Activated naive CD4-positive, alpha-beta T cell treated with anti-CD3 and anti-CD28 coated beads for 36 hours (primary cell): ENCODE measurements around the gene DGKB. TPM values are rescaled to one million over a fixed set of nuclear protein-coding genes. Genes with fewer than 3 reads are reported as not detected.

Experiments
- CTCF ChIA-PET: fragments of 350-600 bp; sonication (Branson Sonifier 250); formaldehyde crosslinking; loops from one replicate; lab custom pipeline; 2021; ENCODE audit warnings: antibody characterized with exemption; lab: Charles Lee
- DNase-seq: peaks from one replicate; pipeline ENCODE4 v3.0.0-alpha.2; 2020
- H3K27ac Mint-ChIP-seq: one replicate; pipeline ENCODE4 v1.8.0; 2021; ENCODE audit warnings: mild to moderate bottlenecking, mixed read lengths
- H3K27me3 Mint-ChIP-seq: one replicate; pipeline ENCODE4 v1.8.0; 2021; ENCODE audit warnings: low read depth, mixed read lengths
- H3K36me3 Mint-ChIP-seq: one replicate; pipeline ENCODE4 v1.8.0; 2021; ENCODE audit warnings: low read depth, mixed read lengths
- H3K4me1 Mint-ChIP-seq: one replicate; pipeline ENCODE4 v1.8.0; 2021; ENCODE audit warnings: low read depth, mixed read lengths
- H3K4me3 Mint-ChIP-seq: one replicate; pipeline ENCODE4 v1.8.0; 2021; ENCODE audit warnings: mild to moderate bottlenecking, moderate library complexity, mixed read lengths
- H3K9me3 Mint-ChIP-seq: one replicate; pipeline ENCODE4 v1.8.0; 2021; ENCODE audit warnings: mixed read lengths
- intact Hi-C: fragments of 100-400 bp; cut with micrococcal nuclease; formaldehyde crosslinking; loops from one replicate; pipeline ENCODE4 v1.15.1; 2023
- total RNA-seq, 2 experiments: library from RNA; stranded (reverse); gene quantifications; one replicate each; pipeline ENCODE4 v1.2.3, GENCODE V29; 2021

Gene DGKB
- total RNA-seq = not detected

- DNase-seq = no peak
- H3K27me3 Mint-ChIP-seq = no peaks in the 10 kb centered on the region
- no peaks in the 10 kb centered on the region for H3K4me1 Mint-ChIP-seq
- no peak within 1 kb of the TSS for H3K27ac Mint-ChIP-seq
- H3K36me3 Mint-ChIP-seq = no peaks in the 10 kb centered on the region
- CTCF ChIA-PET = no interaction called here
- intact Hi-C loops = no loop called here
- peaks cover 4% of the 10 kb centered on the region for H3K9me3 Mint-ChIP-seq
- no peak within 1 kb of the TSS for H3K4me3 Mint-ChIP-seq
These were observed at the start of gene DGKB for GRCh38 chr7:14902589-14903067. Gene DGKB (minus strand): TSS chr7:14902751.

GRCh38 chr7:14950013-14950412, 47.5 kb upstream of the DGKB start:
- CTCF ChIA-PET = no interaction called here
- intact Hi-C loops = no loop called here
- H3K9me3 Mint-ChIP-seq = peaks cover 2% of the 10 kb centered on the region

GRCh38 chr7:14938181-14938580, 35.6 kb upstream of the DGKB start:
- Mint-ChIP-seq H3K36me3 (no peaks in the 10 kb centered on the region), H3K4me3 (no peak overlapping the region), H3K4me1 (no peaks in the 10 kb centered on the region), H3K27me3 (no peaks in the 10 kb centered on the region), H3K9me3 (peaks cover 8% of the 10 kb centered on the region), H3K27ac (no peak overlapping the region)
- DNase-seq = no peak
- CTCF ChIA-PET = no interaction called here
- intact Hi-C loops = no loop called here

More at GRCh38 chr7:14950013-14950412, 47.5 kb upstream of the DGKB start:
- H3K27ac Mint-ChIP-seq = no peak overlapping the region
- H3K36me3 Mint-ChIP-seq = no peaks in the 10 kb centered on the region
- H3K27me3 Mint-ChIP-seq = no peaks in the 10 kb centered on the region
- no peak overlapping the region for H3K4me3 Mint-ChIP-seq
- DNase-seq = no peak
- H3K4me1 Mint-ChIP-seq = no peaks in the 10 kb centered on the region

GRCh38 chr7:14937581-14937980, 35.0 kb upstream of the DGKB start:
- Mint-ChIP-seq H3K9me3 (peaks cover 10% of the 10 kb centered on the region), H3K4me1 (no peaks in the 10 kb centered on the region), H3K36me3 (no peaks in the 10 kb centered on the region), H3K27me3 (no peaks in the 10 kb centered on the region), H3K27ac (no peak overlapping the region), H3K4me3 (no peak overlapping the region)
- no peak for DNase-seq
- CTCF ChIA-PET = no interaction called here
- intact Hi-C loops = no loop called here

- no peak overlapping the region for H3K4me3 Mint-ChIP-seq
- H3K36me3 Mint-ChIP-seq = no peaks in the 10 kb centered on the region
- DNase-seq = no peak
- H3K4me1 Mint-ChIP-seq = no peaks in the 10 kb centered on the region
- H3K27me3 Mint-ChIP-seq = no peaks in the 10 kb centered on the region
- peaks cover 10% of the 10 kb centered on the region for H3K9me3 Mint-ChIP-seq
- no peak overlapping the region for H3K27ac Mint-ChIP-seq
- intact Hi-C loops = no loop called here
- CTCF ChIA-PET = interaction anchor here (0.5 kb wide), 1 partner anchor 13 kb away, joined by 3 read pairs; no protein-coding TSS in a partner anchor
These were observed 34.0 kb upstream of the DGKB start for GRCh38 chr7:14936554-14936953.

- Mint-ChIP-seq H3K4me1 (no peaks in the 10 kb centered on the region), H3K9me3 (peaks cover 12% of the 10 kb centered on the region), H3K27me3 (no peaks in the 10 kb centered on the region), H3K36me3 (no peaks in the 10 kb centered on the region), H3K4me3 (no peak overlapping the region), H3K27ac (no peak overlapping the region)
- CTCF ChIA-PET = no interaction called here
- DNase-seq = no peak
- intact Hi-C loops = no loop called here
These were observed 32.3 kb upstream of the DGKB start for GRCh38 chr7:14934839-14935238.

- intact Hi-C loops = no loop called here
- DNase-seq = no peak
- Mint-ChIP-seq H3K4me1 (no peaks in the 10 kb centered on the region), H3K36me3 (no peaks in the 10 kb centered on the region), H3K27ac (no peak overlapping the region), H3K4me3 (no peak overlapping the region), H3K27me3 (no peaks in the 10 kb centered on the region), H3K9me3 (peaks cover 16% of the 10 kb centered on the region)
- CTCF ChIA-PET = no interaction called here
These were observed 29.1 kb upstream of the DGKB start for GRCh38 chr7:14931511-14932215.

GRCh38 chr7:14924398-14924797, 21.8 kb upstream of the DGKB start:
- intact Hi-C loops = no loop called here

GRCh38 chr7:14911077-14911476, 8.5 kb upstream of the DGKB start:
- no peaks in the 10 kb centered on the region for H3K36me3 Mint-ChIP-seq
- intact Hi-C loops = no loop called here
- H3K4me1 Mint-ChIP-seq = no peaks in the 10 kb centered on the region
- no peak overlapping the region for H3K4me3 Mint-ChIP-seq
- no peaks in the 10 kb centered on the region for H3K27me3 Mint-ChIP-seq
- CTCF ChIA-PET = interaction anchor here (0.6 kb wide), 1 partner anchor 32 kb away, joined by 3 read pairs; no protein-coding TSS in a partner anchor
- H3K9me3 Mint-ChIP-seq = peaks cover 2% of the 10 kb centered on the region
- H3K27ac Mint-ChIP-seq = no peak overlapping the region
- DNase-seq = no peak

More at GRCh38 chr7:14924398-14924797, 21.8 kb upstream of the DGKB start:
- Mint-ChIP-seq H3K27ac (no peak overlapping the region), H3K4me1 (no peaks in the 10 kb centered on the region), H3K9me3 (peaks cover 10% of the 10 kb centered on the region), H3K27me3 (no peaks in the 10 kb centered on the region), H3K36me3 (no peaks in the 10 kb centered on the region), H3K4me3 (no peak overlapping the region)
- DNase-seq = no peak
- CTCF ChIA-PET = no interaction called here

- Mint-ChIP-seq H3K4me1 (no peaks in the 10 kb centered on the region), H3K4me3 (no peak overlapping the region), H3K27me3 (no peaks in the 10 kb centered on the region), H3K36me3 (no peaks in the 10 kb centered on the region), H3K9me3 (peaks cover 1% of the 10 kb centered on the region), H3K27ac (no peak overlapping the region)
- DNase-seq = no peak
- intact Hi-C loops = no loop called here
- CTCF ChIA-PET = no interaction called here
These were observed 6.1 kb upstream of the DGKB start for GRCh38 chr7:14908697-14909096.

- no peaks in the 10 kb centered on the region for H3K4me1 Mint-ChIP-seq
- H3K27me3 Mint-ChIP-seq = no peaks in the 10 kb centered on the region
- intact Hi-C loops = no loop called here
- H3K9me3 Mint-ChIP-seq = peaks cover 1% of the 10 kb centered on the region
- CTCF ChIA-PET = no interaction called here
- H3K27ac Mint-ChIP-seq = no peak overlapping the region
- H3K4me3 Mint-ChIP-seq = no peak overlapping the region
- no peaks in the 10 kb centered on the region for H3K36me3 Mint-ChIP-seq
- no peak for DNase-seq
These were observed 3.2 kb upstream of the DGKB start for GRCh38 chr7:14905764-14906163.

- intact Hi-C loops = no loop called here
- Mint-ChIP-seq H3K27me3 (no peaks in the 10 kb centered on the region), H3K27ac (no peak overlapping the region), H3K4me1 (no peaks in the 10 kb centered on the region), H3K9me3 (peaks cover 5% of the 10 kb centered on the region), H3K4me3 (no peak overlapping the region), H3K36me3 (no peaks in the 10 kb centered on the region)
- CTCF ChIA-PET = interaction anchor here (0.5 kb wide), 1 partner anchor 92 kb away, joined by 3 read pairs; no protein-coding TSS in a partner anchor
- no peak for DNase-seq
These were observed 2.5 kb downstream of the DGKB start for GRCh38 chr7:14900051-14900450.

- CTCF ChIA-PET = no interaction called here
- H3K27me3 Mint-ChIP-seq = no peaks in the 10 kb centered on the region
These were observed 3.5 kb downstream of the DGKB start for GRCh38 chr7:14899030-14899429.

More at GRCh38 chr7:14899030-14899429, 3.5 kb downstream of the DGKB start:
- Mint-ChIP-seq H3K36me3 (no peaks in the 10 kb centered on the region), H3K4me3 (no peak overlapping the region), H3K27ac (no peak overlapping the region), H3K4me1 (no peaks in the 10 kb centered on the region), H3K9me3 (peaks cover 5% of the 10 kb centered on the region)
- intact Hi-C loops = no loop called here
- no peak for DNase-seq
